ENCODE results near the gene PDE6C.

Gene PDE6C

GRCh38 chr10:93672890-93673289 lies 60.6 kb downstream of the PDE6C start:
- TF ChIP-seq TEAD4 (IDR thresholded peaks at IDR 0.05) (no peak), USF1 (IDR thresholded peaks at IDR 0.05) (no peak), FOXM1 (IDR thresholded peaks at IDR 0.05; ENCODE audit: borderline replicate concordance, low read depth) (no peak), TCF12 (IDR thresholded peaks at IDR 0.05; ENCODE audit: low read depth) (no peak), YY1 (IDR thresholded peaks at IDR 0.05; ENCODE audit: low read depth) (no peak), CEBPB (IDR thresholded peaks at IDR 0.05) (no peak), TAF1 (IDR thresholded peaks at IDR 0.05; ENCODE audit: low read depth) (no peak), ZBTB7A (IDR thresholded peaks at IDR 0.05; ENCODE audit: low read depth) (no peak), EP300 (IDR thresholded peaks at IDR 0.05; ENCODE audit: borderline replicate concordance) (no peak), MAX (IDR thresholded peaks at IDR 0.05) (no peak), CREB1 (IDR thresholded peaks at IDR 0.05; ENCODE audit: low read depth) (no peak), NFIC (IDR thresholded peaks at IDR 0.05) (no peak), EGR1 (IDR thresholded peaks at IDR 0.05) (no peak), REST (IDR thresholded peaks at IDR 0.05; ENCODE audit: low read depth) (no peak), RAD21 (IDR thresholded peaks at IDR 0.05; ENCODE audit: low read depth) (no peak)

- no peak for TF ChIP-seq REST (IDR thresholded peaks at IDR 0.05; ENCODE audit: low read depth)
- TF ChIP-seq ZBTB7A (IDR thresholded peaks at IDR 0.05; ENCODE audit: low read depth): no peak
- no peak for TF ChIP-seq EP300 (IDR thresholded peaks at IDR 0.05; ENCODE audit: borderline replicate concordance)
- TF ChIP-seq FOXM1 (IDR thresholded peaks at IDR 0.05; ENCODE audit: borderline replicate concordance, low read depth): no peak
- TF ChIP-seq USF1 (IDR thresholded peaks at IDR 0.05): no peak
- no peak for TF ChIP-seq TEAD4 (IDR thresholded peaks at IDR 0.05)
- no peak for TF ChIP-seq CREB1 (IDR thresholded peaks at IDR 0.05; ENCODE audit: low read depth)
- no peak for TF ChIP-seq TAF1 (IDR thresholded peaks at IDR 0.05; ENCODE audit: low read depth)
- TF ChIP-seq YY1 (IDR thresholded peaks at IDR 0.05; ENCODE audit: low read depth): no peak
- no peak for TF ChIP-seq TCF12 (IDR thresholded peaks at IDR 0.05; ENCODE audit: low read depth)
These were observed 61.5 kb downstream of the PDE6C start for GRCh38 chr10:93673791-93674190.

GRCh38 chr10:93678386-93678785 lies 66.0 kb downstream of the PDE6C start:
- TF ChIP-seq FOXM1 (IDR thresholded peaks at IDR 0.05; ENCODE audit: borderline replicate concordance, low read depth) (no peak), TEAD4 (IDR thresholded peaks at IDR 0.05) (no peak), ZBTB7A (IDR thresholded peaks at IDR 0.05; ENCODE audit: low read depth) (no peak), RAD21 (IDR thresholded peaks at IDR 0.05; ENCODE audit: low read depth) (no peak), EGR1 (IDR thresholded peaks at IDR 0.05) (no peak), YY1 (IDR thresholded peaks at IDR 0.05; ENCODE audit: low read depth) (no peak), REST (IDR thresholded peaks at IDR 0.05; ENCODE audit: low read depth) (no peak)

GRCh38 chr10:93678805-93679587 lies 66.7 kb downstream of the PDE6C start:
- no peak for TF ChIP-seq CREB1 (IDR thresholded peaks at IDR 0.05; ENCODE audit: low read depth)
- no peak for TF ChIP-seq FOXM1 (IDR thresholded peaks at IDR 0.05; ENCODE audit: borderline replicate concordance, low read depth)
- no peak for TF ChIP-seq MAX (IDR thresholded peaks at IDR 0.05)
- no peak for TF ChIP-seq TEAD4 (IDR thresholded peaks at IDR 0.05)
- no peak for TF ChIP-seq RAD21 (IDR thresholded peaks at IDR 0.05; ENCODE audit: low read depth)
- TF ChIP-seq ZBTB7A (IDR thresholded peaks at IDR 0.05; ENCODE audit: low read depth): no peak
- no peak for TF ChIP-seq REST (IDR thresholded peaks at IDR 0.05; ENCODE audit: low read depth)
- TF ChIP-seq EP300 (IDR thresholded peaks at IDR 0.05; ENCODE audit: borderline replicate concordance): no peak
- no peak for TF ChIP-seq NFIC (IDR thresholded peaks at IDR 0.05)
- TF ChIP-seq CEBPB (IDR thresholded peaks at IDR 0.05): no peak
- no peak for TF ChIP-seq EGR1 (IDR thresholded peaks at IDR 0.05)
- no peak for TF ChIP-seq TAF1 (IDR thresholded peaks at IDR 0.05; ENCODE audit: low read depth)
- TF ChIP-seq YY1 (IDR thresholded peaks at IDR 0.05; ENCODE audit: low read depth): no peak
- TF ChIP-seq USF1 (IDR thresholded peaks at IDR 0.05): no peak
- no peak for TF ChIP-seq TCF12 (IDR thresholded peaks at IDR 0.05; ENCODE audit: low read depth)

All from Ishikawa (cell line).